HG02623 (cell line): ENCODE measurements around the gene ATXN7L1.

ENCODE experiments used
- ATAC-seq: cut with Tn5 transposase; IDR thresholded peaks from one replicate; pipeline ENCODE4 v1.9.1; 2021; ENCODE audit warnings: moderate library complexity; ENCODE audit not compliant: unreplicated experiment

ATXN7L1 gene

DNA sequence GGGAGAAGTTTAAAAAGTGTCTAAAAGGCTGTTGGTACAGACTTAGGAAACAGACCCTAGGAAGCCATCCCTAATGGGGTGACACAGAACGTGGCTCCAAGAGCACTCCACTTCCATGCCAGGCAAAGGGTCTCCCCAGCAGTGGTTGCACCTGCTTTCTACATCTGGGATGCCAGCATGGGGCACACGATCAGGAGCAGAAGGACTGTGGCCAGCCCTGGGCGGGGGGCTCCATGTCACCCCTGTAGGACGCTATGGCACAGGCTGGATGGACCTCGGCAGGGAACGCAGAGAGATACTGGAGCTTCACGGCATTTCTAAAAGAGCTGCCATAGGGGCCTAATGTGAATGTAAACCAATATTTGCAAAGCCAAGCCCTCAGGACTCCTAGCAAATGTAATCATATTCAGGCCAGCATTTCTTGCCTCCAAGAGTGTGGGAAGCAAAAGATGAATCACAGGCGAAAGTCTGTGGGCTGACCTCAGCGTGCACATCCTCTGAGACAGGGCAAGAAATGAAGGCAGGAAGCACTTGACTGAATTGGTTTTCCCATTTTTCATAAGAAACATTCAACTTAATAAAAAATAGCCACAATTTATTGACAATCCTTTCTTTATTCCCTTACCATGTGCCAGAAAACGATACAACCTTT lies 93.9 kb downstream of the ATXN7L1 start:
- no peak for ATAC-seq

DNA sequence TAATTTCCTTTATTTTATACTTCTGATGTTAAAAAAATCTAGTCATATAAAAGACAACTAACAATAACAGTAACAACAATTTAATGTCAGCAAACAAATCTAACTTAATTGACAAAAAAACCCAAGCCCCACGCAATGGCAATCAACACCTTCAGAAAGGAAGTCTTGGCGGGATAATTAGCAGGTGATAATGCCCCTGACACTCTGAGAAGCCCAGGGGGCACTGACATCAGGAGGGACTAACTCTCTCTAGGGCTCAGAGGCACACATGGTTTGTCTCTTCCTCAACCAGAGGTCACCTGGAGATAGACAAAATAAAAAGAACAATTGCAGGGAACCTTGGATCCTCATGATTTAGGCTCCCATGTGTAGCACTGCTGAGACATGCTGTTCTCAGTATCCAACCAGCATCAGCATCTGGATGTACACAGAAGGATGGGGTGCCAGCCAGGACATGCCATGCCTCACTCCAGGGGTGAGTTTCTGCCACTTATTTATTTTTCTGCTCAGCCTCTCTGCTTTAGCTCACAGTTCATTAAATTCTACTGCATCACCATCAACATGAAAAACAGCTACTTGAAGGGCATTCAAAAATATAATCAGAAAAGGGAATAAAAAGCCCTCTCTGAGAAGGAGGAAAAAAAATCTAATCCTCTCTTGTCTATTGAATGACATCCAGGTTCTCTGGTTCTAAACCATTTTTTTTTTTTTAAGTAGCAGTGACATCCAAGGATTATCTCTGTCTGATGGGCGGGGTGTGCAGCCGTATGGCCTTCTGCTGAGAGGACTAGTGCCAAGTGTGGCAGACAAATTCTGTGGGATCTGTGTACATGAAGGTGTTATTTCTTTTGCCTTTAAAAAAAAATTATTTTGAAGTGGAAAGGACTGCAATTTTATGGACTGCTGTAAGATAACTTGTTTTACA lies 96.3 kb downstream of the ATXN7L1 start:
- ATAC-seq: no peak

- no peak for ATAC-seq
Observed at GRCh38 chr7:105778956-105779355, 97.4 kb downstream of the ATXN7L1 start.

DNA sequence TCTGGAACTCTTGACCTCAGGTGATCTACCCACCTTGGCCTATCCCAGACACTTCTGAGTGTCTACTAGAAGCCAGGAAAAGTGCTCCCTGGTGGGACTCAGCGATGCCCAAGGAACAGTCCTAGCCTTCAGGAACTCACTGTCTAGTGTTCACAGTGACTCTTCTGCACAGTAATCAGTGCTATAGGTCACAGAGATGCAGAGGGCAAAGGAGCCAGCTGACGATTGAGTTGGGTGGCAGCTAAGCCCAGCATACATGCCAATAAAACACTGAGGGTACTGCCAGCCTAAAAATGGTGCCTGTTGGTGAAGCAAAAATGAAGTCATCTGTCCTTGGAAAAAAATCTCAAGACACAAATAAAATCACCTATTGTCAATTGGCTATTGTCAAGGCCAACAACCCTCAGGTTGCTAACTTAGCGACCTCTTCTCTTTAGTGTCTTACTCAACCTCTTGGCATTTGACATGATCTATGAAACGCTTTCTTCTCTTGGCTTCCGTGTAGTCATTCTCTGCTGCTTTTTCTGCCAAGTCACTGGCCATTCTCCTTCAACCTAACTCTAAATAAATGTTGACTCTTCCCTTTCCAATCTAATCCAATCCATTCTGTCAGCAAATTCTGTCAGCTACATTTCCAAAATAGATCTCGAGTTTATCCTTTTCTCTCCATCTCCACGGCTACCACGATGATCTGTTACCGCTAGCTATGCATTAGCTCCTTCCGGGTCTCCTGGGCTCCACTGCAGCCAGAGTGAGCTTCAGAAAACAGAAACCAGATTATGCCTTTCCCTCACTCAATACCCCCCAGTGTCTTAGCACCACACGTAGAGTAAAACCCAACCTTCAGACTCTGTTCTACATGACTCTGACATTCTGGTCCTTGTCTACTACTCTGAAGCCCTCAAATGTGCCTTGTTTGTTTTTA lies 99.2 kb downstream of the ATXN7L1 start:
- no peak for ATAC-seq

DNA sequence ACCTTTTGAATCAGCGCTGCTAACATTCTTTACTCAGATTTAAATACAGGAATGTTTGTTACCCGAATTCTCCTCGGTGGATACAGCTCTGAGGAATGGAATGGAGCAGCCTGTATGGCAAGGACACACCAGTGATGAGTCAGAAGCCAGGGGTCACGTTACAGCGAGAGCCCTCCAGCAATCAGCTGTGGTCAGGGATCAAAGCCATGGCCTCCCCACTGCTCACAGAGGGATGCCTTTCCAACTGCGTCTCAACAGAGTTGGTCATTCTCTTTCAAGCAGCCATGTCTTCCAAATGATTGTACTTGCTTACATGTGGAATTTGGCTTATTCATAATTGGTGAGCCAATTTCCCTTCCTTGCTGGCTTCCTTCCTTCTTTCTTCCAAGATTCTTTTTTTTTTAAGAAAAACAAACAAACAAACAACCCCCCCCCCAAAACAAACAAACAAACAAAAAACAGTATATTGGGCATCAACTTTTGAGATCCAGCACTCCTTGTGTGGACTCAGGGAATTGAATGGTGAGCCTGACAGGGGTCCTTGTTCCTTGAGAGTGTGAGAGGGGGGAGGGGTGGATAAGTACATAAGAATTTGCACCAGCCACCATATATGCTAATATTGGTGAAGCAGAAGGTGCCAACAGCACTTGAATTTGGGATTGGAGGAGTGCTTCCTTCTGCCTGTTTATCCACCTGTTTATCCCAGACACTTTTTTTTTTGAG lies 100.2 kb downstream of the ATXN7L1 start:
- no peak for ATAC-seq

DNA sequence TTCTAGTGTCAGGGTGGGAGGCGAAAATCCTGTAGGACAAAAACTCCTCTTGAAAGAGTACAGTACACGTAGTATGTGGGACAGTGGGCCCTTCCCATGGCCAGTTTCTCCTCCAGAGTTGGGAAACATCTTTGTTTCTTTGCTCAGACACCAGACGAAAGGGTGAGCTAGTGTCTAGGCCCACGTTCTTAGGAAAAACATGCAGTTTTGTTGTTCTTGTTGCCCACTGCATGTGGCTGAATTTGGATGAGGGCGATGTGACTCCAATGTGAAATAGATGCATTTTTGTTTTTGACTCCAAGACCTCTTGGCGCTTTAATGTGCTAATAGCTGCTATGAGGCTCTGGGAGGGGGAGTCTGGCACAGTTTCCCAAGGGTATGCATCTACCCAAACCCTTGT lies 100.8 kb downstream of the ATXN7L1 start:
- ATAC-seq: no peak

- no peak for ATAC-seq
Observed at GRCh38 chr7:105773030-105773460, 103.4 kb downstream of the ATXN7L1 start.

- ATAC-seq: no peak
Observed at GRCh38 chr7:105769901-105770628, 106.3 kb downstream of the ATXN7L1 start.

DNA sequence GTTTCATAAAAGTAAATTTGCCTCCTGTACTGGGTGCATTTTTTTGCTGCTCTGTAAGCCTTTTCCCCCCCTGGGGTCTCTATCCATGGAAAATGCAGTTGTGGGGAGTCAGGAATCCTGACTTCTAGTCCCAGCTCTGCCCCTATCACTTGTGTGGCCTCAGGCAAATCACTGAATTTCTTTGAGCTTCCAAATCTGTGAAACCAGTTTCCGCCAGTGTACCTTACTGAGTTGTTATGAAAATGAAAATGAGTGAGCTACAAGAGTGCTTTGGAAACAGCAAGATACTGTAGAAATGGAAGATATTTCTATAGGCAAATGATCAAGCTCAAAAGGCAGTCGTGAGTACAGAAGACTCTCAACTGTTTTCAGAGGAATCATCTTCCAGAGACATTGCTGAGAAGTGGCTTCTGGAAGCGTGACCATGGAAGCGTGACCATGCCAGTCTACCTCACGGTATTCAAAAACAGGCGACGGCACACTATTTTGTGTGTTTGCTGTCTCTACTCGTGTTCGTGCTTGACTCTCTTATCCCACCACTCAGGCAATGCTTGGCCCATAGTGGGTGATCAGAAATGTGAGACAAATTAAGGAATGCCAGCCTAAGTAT lies 107.4 kb downstream of the ATXN7L1 start:
- ATAC-seq: no peak

DNA sequence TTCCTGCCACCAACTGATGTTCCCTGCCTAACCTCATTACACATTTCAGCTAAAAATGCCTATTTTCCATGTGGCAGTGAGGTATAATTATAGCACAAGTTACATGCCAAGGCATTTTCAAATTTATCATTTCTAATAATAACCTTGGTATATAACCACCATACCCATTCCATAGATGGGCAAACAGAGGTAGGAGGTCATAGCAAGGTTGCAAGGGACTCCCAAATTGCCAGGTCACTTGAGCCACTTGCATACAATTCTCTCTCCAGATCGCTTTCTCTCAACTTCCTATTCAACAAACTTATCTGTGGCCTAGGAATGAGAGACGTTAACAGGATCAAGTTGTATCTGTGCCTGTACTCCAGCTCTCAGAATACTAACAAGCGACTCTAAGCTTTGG lies 108.3 kb downstream of the ATXN7L1 start:
- no peak for ATAC-seq

DNA sequence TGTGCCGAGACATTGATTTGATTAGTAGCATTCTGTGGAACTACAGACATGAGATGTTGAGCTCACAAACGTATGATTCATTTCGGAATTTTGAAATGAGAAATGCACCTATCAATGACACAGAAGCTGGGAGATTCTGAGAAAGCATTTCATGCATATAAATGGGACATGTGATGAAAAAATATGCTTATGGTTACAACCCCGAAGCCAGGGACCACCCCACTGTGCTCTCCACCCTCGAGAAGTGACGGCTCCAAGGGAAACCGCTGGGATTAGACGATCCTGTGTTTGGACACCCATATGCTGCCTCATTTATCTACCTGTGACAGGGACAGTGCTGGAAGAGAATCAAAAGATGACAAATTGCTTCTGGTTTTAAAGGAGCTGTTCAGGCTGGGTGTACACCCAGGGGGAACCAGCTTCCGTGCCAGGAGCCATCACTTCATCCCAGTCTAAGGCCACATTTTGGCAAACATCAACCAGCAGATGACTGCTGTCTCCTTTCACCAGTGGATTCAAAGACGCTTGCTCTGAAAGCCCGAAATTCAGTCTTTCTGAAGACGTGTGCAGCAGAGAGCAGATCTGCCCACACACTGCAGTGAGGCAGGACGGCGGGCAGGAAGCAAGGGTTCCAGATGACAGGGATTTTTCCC lies 109.9 kb downstream of the ATXN7L1 start:
- no peak for ATAC-seq

DNA sequence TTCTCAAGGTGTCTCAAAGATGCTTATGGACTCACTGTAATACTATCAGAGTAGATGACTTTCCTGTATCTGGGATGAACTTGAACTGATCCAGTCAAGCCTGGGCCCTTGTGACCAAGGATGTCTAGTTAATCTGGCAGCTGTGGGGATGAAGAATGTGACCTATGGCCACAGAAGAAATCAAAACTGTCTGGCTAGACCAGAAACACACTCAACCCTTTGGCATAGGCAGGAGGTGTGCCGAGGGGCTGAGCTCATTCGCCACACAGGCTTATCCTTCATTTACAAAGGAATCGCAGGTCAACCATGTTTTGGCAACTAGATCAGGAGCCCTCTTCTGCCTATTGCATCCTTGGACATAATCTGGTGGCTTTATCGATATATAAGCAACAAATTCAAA lies 110.6 kb downstream of the ATXN7L1 start:
- no peak for ATAC-seq

DNA sequence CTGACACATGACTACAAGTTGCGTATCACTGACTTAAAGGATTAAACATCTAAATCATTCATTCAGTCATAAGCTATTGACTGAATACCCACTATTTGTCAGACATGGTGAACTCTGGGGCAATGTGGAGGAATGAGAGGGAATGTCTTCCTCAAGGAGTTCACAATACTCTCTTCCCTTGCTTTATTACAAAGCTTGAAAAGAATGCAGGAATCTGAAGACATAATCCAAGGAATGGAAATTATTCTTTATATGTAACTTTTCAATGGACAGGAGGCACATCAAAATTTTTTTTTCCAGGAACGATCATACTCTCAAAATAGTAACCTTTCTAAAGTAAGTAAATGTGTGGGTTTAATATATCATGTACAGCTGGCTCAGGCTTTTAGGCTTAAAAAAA lies 111.9 kb downstream of the ATXN7L1 start:
- no peak for ATAC-seq

DNA sequence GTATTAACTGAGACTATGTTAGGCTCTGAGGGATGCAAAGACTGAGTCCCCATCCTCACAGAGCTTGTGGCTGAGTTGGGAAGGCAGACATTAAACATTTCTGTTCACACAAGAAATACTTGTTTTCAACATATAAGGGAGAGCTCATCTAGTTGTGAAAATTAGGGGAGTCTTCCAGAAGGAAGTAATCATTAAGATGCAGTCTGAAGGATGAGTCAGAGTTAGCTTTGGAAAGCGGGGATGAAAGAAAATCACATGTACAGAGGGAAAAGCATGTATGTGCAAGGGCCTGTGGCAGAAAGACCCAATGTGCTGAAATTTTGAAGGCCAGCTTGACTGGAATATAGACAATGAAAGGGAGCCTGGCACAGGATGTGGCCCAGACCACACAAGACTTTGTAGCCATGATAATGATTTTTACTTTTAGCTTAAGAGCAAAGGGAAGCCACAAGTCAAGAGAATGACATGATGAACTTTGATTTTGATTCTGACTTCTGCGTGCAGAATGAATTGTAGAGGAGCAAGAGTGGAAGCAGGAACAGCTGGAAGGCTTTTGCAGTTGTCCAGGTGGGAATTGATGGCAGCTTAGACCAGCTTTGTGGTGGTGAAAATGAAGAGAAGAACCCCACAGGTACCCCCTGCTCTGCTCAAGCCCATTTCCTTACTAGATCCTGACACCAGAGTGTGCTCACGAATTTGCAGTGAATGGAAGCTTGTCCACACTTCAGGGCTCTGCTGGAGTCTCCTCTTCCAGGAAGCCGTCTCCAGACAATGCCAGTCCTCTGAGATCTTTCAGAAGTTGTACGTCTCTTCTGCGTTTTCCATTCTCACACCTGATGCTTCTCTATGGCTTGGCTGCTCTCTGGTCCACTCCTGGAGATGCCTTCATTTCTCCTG lies 115.6 kb downstream of the ATXN7L1 start:
- no peak for ATAC-seq

- no peak for ATAC-seq
Observed at GRCh38 chr7:105759670-105760550, 116.5 kb downstream of the ATXN7L1 start.

- ATAC-seq: no peak
Observed at GRCh38 chr7:105756367-105756766, 120.0 kb downstream of the ATXN7L1 start.

DNA sequence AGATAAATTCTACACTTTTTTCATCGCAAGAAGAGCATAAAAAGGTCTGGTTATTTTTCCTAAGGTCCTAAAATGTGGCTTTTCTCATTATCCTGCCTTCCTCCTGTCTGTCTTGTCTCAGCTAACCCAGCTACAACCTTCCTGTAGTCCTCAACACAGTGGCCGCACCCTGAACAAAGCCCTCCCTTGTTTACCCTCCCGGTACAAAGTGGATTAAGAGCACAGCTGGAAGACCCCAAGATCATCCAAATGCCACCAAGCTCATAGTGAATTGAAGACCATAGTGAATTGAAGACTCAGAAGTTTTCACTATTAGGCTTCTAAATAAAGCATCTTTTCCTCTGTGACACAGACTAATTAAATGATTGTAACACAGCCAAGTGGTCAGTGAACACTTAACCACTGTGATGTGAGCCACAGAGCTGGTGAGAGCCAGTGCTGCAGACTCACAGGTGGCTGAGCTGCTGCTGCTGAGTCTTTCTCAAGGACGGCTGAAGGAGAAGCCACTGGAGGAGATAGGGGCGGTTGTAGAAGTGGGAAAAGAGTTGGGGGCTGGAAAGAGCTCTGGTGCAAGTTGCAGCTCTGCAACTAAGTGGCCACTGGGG lies 123.6 kb downstream of the ATXN7L1 start:
- ATAC-seq: no peak
